HUES6 (cell line): ENCODE measurements around the gene HOXC11.

Experiments
- H3K27ac ChIP-seq: 2 replicates; pipeline ENCODE4 v1.7.0; 2013; ENCODE audit warnings: low read depth, mild to moderate bottlenecking, low read length, inconsistent platforms
- H3K27me3 ChIP-seq: 2 replicates; pipeline ENCODE4 v1.6.1; 2013; ENCODE audit warnings: low read length; ENCODE audit not compliant: control insufficient read depth, insufficient read depth
- H3K36me3 ChIP-seq: 2 replicates; pipeline ENCODE4 v1.6.1; 2013; ENCODE audit warnings: low read length; ENCODE audit not compliant: control insufficient read depth, insufficient read depth
- H3K4me1 ChIP-seq: 2 replicates; pipeline ENCODE4 v1.6.1; 2013; ENCODE audit warnings: low read length; ENCODE audit not compliant: control insufficient read depth, insufficient read depth
- H3K4me3 ChIP-seq: 2 replicates; pipeline ENCODE4 v1.5.1; 2013; ENCODE audit warnings: low read depth, low read length
- H3K9ac ChIP-seq: one replicate; pipeline ENCODE4 v1.6.1; 2013; ENCODE audit warnings: mild to moderate bottlenecking, low read length
- H3K9me3 ChIP-seq: 2 replicates; pipeline ENCODE4 v1.6.1; 2013; ENCODE audit warnings: low read depth, low read length; ENCODE audit not compliant: control insufficient read depth, insufficient read depth

HOXC11 gene

GRCh38 chr12:53961025-53961761, 11.7 kb upstream of the HOXC11 start:
- 0 out of 2 replicates have a peak overlapping the region, but pooled peaks have one; percentile 20 for H3K4me3 ChIP-seq
- no peak overlapping the region for H3K9ac ChIP-seq
- no peaks in the 10 kb centered on the region for H3K4me1 ChIP-seq
- H3K27me3 ChIP-seq = peaks cover 100% of the 10 kb centered on the region
- no peaks in the 10 kb centered on the region for H3K9me3 ChIP-seq
- H3K27ac ChIP-seq = no peak overlapping the region
- H3K36me3 ChIP-seq = no peaks in the 10 kb centered on the region

- Histone ChIP-seq H3K9me3 (no peaks in the 10 kb centered on the region), H3K27ac (no peak overlapping the region), H3K4me1 (0 out of 2 replicates have a peak, but pooled peaks cover 3% of the 10 kb centered on the region), H3K4me3 (no peak overlapping the region), H3K9ac (no peak overlapping the region), H3K36me3 (no peaks in the 10 kb centered on the region), H3K27me3 (peaks cover 100% of the 10 kb centered on the region)
Observed at GRCh38 chr12:53963005-53963404, 9.9 kb upstream of the HOXC11 start.

- Histone ChIP-seq H3K36me3 (no peaks in the 10 kb centered on the region), H3K9me3 (no peaks in the 10 kb centered on the region), H3K27ac (no peak overlapping the region), H3K9ac (no peak overlapping the region), H3K27me3 (peaks cover 100% of the 10 kb centered on the region), H3K4me1 (0 out of 2 replicates have a peak, but pooled peaks cover 3% of the 10 kb centered on the region), H3K4me3 (no peak overlapping the region)
Observed at GRCh38 chr12:53963434-53964314, 9.3 kb upstream of the HOXC11 start.

GRCh38 chr12:53964315-53964713, 8.6 kb upstream of the HOXC11 start:
- Histone ChIP-seq H3K27me3 (peaks cover 100% of the 10 kb centered on the region), H3K27ac (no peak overlapping the region), H3K4me3 (no peak overlapping the region), H3K36me3 (no peaks in the 10 kb centered on the region), H3K9me3 (no peaks in the 10 kb centered on the region), H3K9ac (no peak overlapping the region), H3K4me1 (0 out of 2 replicates have a peak, but pooled peaks cover 3% of the 10 kb centered on the region)

- Histone ChIP-seq H3K9ac (no peak overlapping the region), H3K27me3 (peaks cover 100% of the 10 kb centered on the region), H3K27ac (no peak overlapping the region), H3K4me1 (0 out of 2 replicates have a peak, but pooled peaks cover 3% of the 10 kb centered on the region), H3K36me3 (no peaks in the 10 kb centered on the region), H3K9me3 (no peaks in the 10 kb centered on the region), H3K4me3 (peak overlapping the region; percentile 27; the same call in 1 of the 2 replicates)
Observed at GRCh38 chr12:53965281-53966084, 7.4 kb upstream of the HOXC11 start.

GRCh38 chr12:53966085-53966384, 6.9 kb upstream of the HOXC11 start:
- no peak overlapping the region for H3K27ac ChIP-seq
- H3K4me1 ChIP-seq = 0 out of 2 replicates have a peak, but pooled peaks cover 3% of the 10 kb centered on the region
- H3K36me3 ChIP-seq = no peaks in the 10 kb centered on the region
- H3K27me3 ChIP-seq = peaks cover 100% of the 10 kb centered on the region
- no peak overlapping the region for H3K9ac ChIP-seq
- peak overlapping the region; percentile 27 for H3K4me3 ChIP-seq
- H3K9me3 ChIP-seq = no peaks in the 10 kb centered on the region

- no peak overlapping the region for H3K9ac ChIP-seq
- H3K27me3 ChIP-seq = peaks cover 100% of the 10 kb centered on the region
- 0 out of 2 replicates have a peak, but pooled peaks cover 3% of the 10 kb centered on the region for H3K4me1 ChIP-seq
- H3K4me3 ChIP-seq = peak overlapping the region; percentile 13; the same call in 1 of the 2 replicates
- no peaks in the 10 kb centered on the region for H3K9me3 ChIP-seq
- no peak overlapping the region for H3K27ac ChIP-seq
- H3K36me3 ChIP-seq = no peaks in the 10 kb centered on the region
Observed at GRCh38 chr12:53966385-53967133, 6.4 kb upstream of the HOXC11 start.

- Histone ChIP-seq H3K9ac (no peak overlapping the region), H3K27ac (no peak overlapping the region), H3K4me3 (no peak overlapping the region), H3K36me3 (no peaks in the 10 kb centered on the region), H3K9me3 (no peaks in the 10 kb centered on the region), H3K27me3 (peaks cover 100% of the 10 kb centered on the region), H3K4me1 (0 out of 2 replicates have a peak, but pooled peaks cover 3% of the 10 kb centered on the region)
Observed at GRCh38 chr12:53967421-53967925, 5.5 kb upstream of the HOXC11 start.

GRCh38 chr12:53968214-53969127, 4.5 kb upstream of the HOXC11 start:
- Histone ChIP-seq H3K27me3 (peaks cover 100% of the 10 kb centered on the region), H3K36me3 (no peaks in the 10 kb centered on the region), H3K27ac (no peak overlapping the region), H3K4me1 (0 out of 2 replicates have a peak, but pooled peaks cover 3% of the 10 kb centered on the region), H3K4me3 (no peak overlapping the region), H3K9ac (no peak overlapping the region), H3K9me3 (no peaks in the 10 kb centered on the region)
